Astrocyte of the cerebellum (primary cell): ENCODE data around the gene LRAT.
"Not testable (repeated sequence)": the region's sequence is repeated elsewhere in the genome, so short reads cannot be mapped to it uniquely, and the experiment has no call there.

Source experiments
- DNase-seq: peaks from one replicate; pipeline ENCODE4 v3.0.0-alpha.2; 2011; ENCODE audit warnings: low read depth
- H3K4me3 ChIP-seq: 2 replicates; pipeline ENCODE4 v1.5.1; 2011; ENCODE audit warnings: mild to moderate bottlenecking, low read depth, low read length, moderate library complexity
- in situ Hi-C: cut with HindIII; loops from 2 replicates; pipeline ENCODE4 v1.10.0; 2017; ENCODE audit warnings: low sequenced_read_pairs
- TF ChIP-seq, protein P1 (sequence below): IDR thresholded peaks from 2 replicates; pipeline ENCODE4 v1.5.1; 2012; ENCODE audit warnings: low read length, low read depth, moderate library complexity, mild to moderate bottlenecking; ENCODE audit errors: missing control alignments

The LRAT gene

DNA sequence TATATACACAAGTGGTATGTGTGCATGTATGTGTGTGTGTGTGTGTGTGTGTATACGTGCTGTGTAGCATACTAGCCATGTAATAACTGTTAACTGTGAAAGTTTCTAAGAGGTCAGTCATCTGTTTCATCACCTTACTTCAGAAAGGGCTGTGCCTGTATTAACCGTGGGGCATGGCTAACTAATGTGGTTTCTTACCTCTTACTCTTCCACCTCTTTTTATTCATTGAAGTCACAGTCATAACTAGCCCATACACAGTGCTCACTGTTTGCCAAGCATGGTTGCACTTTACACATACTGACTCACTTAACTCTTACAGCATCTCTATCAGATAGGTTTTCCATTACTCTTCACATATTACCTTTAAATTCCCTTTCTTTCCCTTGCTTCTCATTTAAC lies 23.7 kb upstream of the LRAT start:
- H3K4me3 ChIP-seq = no peak overlapping the region
- TF ChIP-seq, protein P1, sequence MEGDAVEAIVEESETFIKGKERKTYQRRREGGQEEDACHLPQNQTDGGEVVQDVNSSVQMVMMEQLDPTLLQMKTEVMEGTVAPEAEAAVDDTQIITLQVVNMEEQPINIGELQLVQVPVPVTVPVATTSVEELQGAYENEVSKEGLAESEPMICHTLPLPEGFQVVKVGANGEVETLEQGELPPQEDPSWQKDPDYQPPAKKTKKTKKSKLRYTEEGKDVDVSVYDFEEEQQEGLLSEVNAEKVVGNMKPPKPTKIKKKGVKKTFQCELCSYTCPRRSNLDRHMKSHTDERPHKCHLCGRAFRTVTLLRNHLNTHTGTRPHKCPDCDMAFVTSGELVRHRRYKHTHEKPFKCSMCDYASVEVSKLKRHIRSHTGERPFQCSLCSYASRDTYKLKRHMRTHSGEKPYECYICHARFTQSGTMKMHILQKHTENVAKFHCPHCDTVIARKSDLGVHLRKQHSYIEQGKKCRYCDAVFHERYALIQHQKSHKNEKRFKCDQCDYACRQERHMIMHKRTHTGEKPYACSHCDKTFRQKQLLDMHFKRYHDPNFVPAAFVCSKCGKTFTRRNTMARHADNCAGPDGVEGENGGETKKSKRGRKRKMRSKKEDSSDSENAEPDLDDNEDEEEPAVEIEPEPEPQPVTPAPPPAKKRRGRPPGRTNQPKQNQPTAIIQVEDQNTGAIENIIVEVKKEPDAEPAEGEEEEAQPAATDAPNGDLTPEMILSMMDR = no peak
- in situ Hi-C loops = no loop called here
- no peak for DNase-seq

DNA sequence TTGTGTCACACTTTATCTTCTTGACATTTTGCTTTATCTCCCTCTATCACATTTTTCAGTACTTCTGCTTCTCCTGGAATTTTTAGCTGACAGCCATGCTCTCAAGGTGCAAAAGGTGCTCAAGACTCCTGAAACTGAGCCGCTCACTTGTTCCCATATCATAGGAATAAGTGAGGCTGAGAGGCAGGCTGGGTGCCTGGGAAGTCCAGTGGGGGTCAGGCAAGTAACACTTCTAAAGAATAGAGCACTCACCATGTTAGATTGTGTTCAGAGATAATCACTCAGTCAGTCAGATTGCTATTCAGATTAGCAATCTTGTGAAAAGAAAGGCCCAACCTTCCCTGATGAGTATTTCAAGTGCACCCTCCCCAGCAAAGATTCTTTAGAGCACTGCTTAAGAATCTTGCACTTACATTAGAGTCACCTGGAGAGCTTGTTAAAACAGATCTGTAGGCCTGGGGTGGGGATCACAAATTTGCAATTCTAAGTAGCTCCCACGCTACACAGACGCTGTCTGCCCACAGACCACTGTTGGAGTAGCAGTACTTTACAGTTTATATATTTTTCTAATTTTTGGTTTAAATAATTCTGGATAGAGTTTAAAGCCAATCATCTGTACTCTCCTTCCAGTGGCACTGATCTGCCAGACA lies 23.1 kb upstream of the LRAT start:
- no peak for DNase-seq
- H3K4me3 ChIP-seq = no peak overlapping the region
- TF ChIP-seq, protein P1 = no peak
- in situ Hi-C loops = no loop called here

- H3K4me3 ChIP-seq = no peak overlapping the region
- no peak for DNase-seq
- TF ChIP-seq, protein P1 = no peak
- in situ Hi-C loops = no loop called here
These were observed 21.5 kb upstream of the LRAT start for GRCh38 chr4:154722262-154722661.

GRCh38 chr4:154723601-154724000 lies 20.2 kb upstream of the LRAT start:
- in situ Hi-C loops, DNase-seq, H3K4me3 ChIP-seq: not testable (repeated sequence)

- in situ Hi-C loops = no loop called here
These were observed 16.3 kb upstream of the LRAT start for GRCh38 chr4:154727540-154727939.

GRCh38 chr4:154731756-154732155 lies 12.0 kb upstream of the LRAT start:
- H3K4me3 ChIP-seq = no peak overlapping the region
- in situ Hi-C loops = no loop called here
- TF ChIP-seq, protein P1 = no peak
- DNase-seq = no peak

More at GRCh38 chr4:154727540-154727939, 16.3 kb upstream of the LRAT start:
- no peak overlapping the region for H3K4me3 ChIP-seq
- DNase-seq = no peak
- TF ChIP-seq, protein P1 = no peak

DNA sequence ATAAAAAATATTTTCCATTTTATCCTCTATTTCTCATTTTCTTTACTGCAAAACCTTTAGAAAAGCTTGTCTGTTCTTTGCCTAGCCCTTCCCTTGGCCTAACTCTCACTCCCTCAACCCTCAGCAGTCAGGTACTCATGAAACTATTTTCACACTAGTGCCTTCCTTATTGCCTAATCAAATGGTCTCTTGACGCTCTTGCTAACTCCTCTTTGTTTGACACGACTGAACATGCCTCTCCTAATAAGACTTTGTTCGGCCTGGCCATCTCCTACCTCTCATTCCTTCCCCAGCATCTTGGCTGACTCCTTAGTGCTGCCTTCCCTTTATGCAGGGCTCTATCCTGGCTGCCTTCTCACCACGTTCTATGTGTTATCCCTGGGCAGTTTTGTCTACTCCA lies 11.1 kb upstream of the LRAT start:
- no peak overlapping the region for H3K4me3 ChIP-seq
- TF ChIP-seq, protein P1 = no peak
- DNase-seq = no peak
- in situ Hi-C loops = no loop called here
